Activated naive CD8-positive, alpha-beta T cell treated with anti-CD3 and anti-CD28 coated beads, Interleukin-2, amount 50 U/mL, for 16 hours (primary cell): ENCODE results near the gene LARP6.
"Not testable (repeated sequence)": the region's sequence is repeated elsewhere in the genome, so short reads cannot be mapped to it uniquely, and the experiment has no call there.

Experiments used
- DNase-seq: peaks from one replicate; pipeline ENCODE4 v3.0.0-alpha.2; 2020; ENCODE audit warnings: low read depth, low spot score

The LARP6 gene

DNA sequence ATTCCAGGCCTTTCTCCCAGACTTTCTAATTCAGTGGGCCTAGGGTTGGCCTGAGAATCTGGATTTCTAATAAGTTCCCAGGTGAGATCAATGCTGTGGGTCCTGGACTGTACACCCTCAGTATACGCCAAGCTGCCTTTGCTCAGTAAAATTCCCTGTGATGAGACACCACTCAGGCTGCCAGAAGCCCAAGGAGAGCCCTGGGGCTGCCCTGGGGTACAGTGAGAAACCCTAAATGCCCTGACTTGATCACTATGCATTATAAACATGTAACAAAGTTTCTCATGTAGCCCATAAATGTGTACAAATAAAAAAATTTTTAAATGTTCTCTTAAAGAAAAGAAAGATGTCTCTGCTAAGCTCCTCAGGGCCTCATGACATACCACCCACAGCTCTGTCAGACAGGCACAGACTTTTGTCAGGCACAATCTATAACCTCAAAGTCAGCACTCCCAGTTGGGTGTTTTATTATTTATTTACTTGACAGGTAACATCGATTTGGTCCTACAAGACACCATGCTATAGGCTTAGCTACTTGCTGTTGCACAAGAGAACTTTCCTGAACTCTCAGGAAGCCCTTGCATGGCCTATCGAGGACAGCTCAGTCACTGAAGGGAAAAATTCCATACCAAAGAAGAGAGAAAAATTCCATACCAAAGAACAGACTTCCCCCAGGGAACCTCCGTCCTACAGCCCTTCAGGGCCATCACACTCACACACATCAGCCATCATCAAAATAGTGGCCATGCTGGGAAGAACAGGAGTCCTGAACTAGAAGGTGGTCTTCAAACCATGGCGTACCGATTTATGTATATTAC lies 22.7 kb downstream of the LARP6 start:
- DNase-seq, result no peak

DNA sequence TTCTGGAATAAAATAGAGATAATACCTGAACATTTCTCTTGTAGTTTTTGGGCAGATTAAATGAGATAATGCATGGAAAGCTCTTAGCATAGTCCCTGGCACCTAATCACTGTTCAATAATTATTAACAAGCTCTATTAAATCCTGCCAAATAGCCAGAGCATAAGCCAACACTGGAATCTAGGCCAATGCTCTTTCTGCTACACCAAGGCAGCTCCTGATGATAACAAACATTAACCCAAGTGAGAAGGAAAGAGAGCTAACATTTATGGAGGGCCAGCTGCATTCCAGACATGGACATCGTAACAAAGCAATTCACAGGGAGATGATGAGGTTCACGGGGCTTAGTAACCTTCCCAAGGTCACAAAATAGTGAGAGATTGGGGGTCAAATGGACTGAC lies 23.3 kb downstream of the LARP6 start:
- no peak for DNase-seq

DNA sequence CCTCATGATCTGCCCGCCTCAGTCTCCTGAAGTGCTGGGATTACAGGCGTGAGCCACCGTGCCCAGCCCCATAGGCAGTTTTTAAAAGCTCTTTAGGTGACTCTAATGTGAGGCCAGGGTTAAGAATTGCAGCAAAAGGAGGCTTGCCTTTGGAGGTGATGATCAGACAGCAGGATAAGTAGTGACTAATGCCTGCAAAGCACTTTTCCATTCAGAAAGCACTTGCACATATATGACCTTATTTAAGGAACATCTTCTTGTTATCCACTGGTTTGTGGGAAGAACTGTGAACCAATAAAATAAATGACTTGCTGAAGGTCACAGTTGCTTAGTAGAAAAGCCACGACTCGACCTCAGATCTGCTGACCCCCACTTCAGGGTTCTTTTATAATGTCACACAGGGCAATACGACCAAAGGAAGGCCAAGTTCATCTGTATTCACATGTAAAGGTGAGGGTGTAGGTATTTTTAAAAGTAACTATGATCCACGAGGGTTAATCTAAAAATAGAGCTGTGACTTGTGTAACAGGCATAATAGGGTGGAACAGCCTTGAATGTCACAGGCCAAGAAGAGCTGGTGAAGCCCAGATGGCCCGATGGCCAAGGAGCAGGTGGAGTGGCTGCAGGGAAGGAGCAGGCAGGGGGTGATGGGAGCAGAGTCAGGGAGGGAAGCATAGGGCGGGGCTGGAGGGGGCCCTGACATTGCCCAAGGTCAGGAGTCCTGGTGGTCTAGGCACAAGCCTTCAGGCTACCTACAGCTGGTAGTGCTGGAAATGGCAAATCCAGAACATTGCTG lies 24.4 kb downstream of the LARP6 start:
- DNase-seq, result no peak

DNA sequence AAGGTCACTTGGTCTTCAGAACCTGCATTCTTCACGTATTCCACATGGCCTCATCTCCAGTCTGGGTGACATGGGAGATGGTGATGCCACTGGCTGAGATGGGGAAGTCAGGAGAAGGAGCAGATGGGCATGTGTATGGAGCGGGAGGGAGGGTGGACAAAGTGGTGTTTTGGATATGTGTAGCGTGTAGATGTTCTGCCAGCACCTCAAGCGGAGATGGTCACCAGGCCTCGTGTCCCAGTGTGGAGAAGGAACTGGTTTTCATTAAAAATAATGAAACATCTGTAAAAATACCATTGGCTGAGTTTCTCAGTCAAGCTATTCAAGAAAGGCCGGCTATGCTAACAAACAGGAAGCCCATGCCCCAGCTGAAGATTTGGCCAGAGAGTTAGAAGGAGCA lies 26.2 kb downstream of the LARP6 start:
- no peak for DNase-seq

DNA sequence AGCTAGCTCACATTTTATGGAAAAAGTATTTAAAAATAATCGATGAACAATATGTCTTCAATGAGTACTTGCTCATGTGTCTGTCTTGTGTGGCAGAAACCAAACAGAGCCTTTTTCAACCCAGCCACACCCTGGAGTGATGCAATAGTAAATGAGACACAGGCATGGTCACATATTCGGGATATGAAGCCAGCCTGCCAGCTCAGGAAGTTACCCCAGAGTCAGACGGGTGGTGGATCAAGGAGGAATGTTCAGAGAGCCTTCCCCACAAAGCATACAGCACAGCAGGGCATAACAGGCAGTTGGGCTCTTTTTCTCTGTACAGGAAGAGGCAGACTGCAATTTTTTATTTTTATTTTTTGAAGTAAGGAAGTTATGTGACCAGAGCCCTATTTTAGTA lies 27.3 kb downstream of the LARP6 start:
- no peak for DNase-seq

DNA sequence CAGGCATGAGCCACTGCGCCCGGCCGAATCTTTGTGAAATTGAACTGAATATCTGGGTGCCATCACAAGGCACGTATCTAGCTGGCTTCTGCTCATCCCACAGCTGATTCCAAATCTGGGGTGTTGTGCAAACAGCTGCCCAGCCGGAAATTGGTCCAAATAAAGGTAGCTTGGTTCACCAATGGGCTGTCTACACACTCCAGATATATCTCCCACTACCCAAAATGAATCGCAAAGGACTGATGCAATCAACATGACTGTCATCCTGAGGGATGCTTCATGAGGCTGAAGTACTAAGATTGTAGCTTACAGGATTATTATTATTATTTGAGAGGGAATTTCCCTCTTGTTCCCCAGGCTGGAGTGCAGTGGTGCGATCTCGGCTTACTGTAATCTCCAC lies 28.1 kb downstream of the LARP6 start:
- no peak for DNase-seq

DNA sequence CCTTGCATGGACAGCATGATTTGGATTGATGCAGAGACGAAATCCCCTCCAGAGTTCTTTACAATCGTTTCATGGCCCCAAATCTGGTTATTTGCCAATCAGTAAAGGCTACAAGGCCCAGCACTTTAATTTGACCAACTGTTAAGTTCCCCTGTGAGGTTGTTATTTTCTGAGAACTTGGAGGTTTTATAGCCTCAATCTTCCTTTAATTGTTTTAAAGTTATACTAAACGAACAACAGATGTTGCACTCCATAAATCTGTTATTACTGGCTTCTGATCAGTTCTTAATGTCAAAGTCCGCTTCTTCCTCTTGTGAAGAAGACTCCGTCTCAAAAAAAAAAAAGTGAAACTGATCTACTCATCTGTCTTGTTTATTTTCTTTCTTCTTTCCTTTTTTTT lies 30.8 kb downstream of the LARP6 start:
- no peak for DNase-seq

DNA sequence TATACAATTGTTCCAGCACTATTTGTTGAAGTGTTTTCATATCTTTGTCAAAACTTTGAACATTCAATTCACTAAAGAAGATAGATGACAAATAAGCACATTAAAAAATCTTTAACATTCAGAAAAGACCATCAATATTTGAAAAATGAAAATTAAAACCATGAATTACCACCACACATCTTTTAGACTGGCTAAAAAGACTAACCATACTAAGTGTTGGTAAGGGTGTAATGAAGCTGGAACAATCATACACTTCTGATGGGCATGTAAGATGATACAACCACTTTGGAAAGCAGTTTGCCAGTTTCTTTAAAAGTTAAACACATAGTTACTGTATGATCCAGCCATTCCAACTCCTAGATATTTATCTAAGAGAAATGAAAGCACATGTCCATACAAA lies 33.7 kb downstream of the LARP6 start:
- DNase-seq, result no peak

DNA sequence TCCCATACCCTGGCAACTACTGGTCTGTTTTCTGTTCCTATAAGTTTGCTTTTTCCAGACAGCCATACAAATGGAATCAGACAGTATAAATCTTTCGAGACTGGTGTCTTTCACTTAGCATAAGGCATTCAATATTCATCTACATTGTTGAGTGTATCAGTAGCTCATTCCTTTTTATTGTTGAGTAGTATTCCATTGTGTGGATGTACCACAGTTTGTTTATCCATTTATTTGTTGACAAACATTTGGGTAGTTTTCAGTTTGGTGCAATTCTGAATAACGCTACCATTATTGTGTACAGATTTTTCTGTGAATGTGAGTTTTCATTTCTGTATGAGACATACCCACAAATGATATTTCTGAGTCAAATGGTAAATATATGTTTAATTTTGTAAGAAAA lies 35.4 kb downstream of the LARP6 start:
- DNase-seq, result no peak

DNA sequence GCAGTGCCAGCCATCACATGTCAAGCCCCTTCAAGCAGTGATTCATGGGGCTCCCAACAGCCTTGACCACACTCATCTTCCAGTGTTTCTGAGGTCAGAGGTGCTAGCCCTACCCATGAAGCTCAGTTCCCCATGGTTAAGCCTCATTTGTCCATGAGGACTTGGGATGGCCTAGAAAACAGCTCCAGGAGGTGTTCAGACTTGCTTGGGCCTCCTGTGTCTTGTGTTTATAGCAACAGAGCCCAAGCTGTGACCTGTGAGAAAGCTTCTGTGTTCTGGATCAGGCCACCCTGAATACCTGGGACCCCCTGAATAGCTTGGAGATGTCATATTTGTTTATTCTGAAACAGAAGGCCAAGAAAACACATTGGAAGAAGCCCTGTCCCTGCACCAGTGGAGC lies 36.7 kb downstream of the LARP6 start:
- no peak for DNase-seq

DNA sequence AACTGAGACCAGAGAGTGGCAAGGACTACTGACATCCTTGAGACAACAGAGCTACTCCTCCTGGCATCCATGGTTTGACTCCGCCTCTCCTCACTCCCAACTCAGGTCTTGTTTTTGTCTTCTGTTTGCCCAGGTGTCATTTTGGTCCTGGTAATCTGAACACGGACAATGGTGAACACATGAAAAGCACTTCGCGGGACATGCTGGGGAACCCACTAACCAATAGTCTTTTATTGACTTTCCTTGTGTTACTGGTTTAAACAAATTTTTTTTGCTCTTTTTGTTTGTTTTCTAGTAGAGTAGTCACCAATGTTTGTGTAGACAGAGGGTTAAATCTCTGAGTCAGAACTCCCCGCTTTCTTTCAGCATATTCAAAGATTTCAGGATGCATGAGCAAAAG lies 38.4 kb downstream of the LARP6 start:
- no peak for DNase-seq

DNA sequence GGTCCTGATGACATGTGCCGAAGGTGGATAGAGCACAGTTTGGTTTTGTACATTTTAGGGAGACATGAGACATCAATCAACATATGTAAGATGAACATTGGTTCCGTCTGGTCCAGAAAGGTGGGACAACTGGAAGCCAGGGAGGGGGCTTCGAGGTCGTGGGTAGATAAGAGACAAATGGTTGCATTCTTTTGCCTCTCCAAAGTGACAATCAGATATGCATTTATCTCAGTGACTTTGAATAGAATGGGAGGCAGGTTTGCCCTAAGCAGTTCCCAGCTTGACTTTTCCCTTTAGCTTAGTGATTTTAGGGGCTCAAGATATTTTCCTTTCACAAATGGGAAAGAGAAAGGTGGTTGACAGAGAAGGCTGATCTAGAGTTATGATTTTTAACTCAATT lies 38.9 kb downstream of the LARP6 start:
- not testable (repeated sequence) for DNase-seq

DNA sequence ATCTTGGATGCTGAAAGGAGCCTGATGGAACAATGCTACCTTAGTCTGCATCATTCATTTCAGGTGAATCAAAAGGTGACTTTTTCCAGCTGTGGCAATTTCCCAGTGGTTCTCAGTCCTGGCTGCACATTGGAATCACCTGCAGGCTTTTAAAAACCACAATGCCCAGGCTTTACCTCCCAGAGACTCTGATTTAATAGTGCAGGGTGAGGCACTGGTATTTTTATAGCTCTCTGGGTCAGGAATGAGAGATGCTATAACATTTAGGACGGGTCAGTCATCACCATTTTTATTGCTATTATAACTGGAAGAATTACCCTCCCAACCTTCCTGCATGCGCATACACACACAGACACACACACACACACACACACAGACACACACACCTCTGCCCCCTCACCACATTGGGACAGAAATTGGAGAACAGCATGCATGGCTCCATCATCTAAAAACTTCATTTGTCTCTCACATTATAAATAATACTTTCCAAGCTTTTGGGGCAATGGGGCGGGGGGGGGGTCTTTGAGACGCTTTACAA lies 41.1 kb downstream of the LARP6 start:
- DNase-seq, result no peak

DNA sequence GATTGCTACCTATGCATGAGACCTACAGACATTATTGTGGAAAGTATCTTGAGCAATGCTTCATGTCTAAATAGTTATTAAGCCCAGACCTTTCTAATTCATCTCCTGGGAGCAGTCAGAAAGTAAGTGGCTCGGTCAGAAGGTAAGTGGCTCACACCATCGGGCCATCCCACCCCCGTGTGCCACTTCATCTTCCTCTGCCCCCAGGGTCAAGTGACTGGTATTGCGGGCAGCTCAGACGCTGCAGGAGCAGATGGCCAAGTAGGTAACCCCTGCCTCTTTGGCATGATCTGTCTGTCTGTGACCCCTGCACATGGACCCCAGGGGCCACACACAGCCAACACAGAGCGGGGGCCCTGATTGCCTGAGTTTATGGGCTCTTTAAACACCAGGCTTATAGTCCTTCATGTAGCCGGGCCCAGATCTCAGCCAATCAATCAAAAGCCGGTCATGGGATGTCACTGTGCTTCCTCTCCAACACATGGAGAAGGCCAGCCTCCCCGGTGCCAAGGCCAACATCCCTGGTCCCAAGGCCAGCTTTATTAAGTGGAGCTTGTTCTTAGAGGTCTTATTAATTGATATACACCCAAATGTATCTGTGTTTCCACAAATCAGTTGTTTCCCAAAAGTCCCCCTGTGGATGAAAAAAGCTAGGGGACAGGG lies 42.9 kb downstream of the LARP6 start:
- no peak for DNase-seq

DNA sequence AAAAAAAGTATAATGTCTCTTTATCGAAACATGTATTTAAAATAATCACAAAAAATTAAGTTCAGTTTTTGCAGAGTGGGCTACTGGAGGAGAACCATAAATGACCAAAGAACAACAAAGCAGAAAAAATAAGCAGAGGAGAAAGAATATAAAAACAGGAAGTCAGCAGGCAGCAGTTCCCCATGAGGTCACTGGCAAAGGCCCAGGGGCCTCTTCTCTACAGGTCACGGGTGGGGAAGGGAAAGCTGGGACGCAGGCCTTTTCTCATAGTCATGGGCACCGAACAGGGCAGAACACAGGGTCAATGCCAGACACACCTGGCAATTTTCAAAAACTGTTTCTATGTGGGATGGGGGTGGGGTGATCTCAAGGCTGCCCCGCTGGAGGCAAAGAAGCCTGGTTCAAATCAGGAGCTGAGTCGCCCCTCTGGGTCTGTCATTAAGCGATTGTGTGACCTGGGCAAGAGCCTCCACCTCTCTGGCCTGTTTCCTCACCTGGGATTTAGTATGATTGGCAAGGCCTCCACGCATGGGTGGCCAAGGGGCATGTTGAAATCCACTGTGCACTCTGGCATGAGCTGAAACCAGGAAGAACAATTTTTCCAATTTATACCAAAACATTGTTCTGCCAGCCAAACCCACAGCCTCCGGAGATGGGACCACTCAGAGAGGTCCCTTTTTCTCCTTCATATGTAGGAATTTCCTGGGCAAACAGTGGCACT lies 46.8 kb downstream of the LARP6 start:
- no peak for DNase-seq

DNA sequence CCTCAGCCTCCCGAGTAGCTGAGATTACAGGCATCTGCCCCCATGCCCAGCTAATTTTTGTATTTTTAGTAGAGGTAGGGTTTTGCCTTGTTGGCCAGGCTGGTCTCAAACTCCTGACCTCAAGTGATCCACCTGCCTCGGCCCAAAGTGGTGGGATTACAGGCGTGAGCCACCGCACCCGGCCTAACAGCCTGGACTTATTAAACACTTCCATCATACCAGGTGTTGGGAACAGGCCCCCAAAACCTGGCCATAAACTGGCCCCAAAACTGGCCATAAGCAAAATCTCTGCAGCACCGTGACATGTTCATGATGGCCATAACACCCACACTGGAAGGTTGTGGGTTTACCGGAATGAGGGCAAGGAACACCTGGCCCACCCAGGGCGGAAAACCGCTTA lies 49.6 kb downstream of the LARP6 start:
- DNase-seq, result not testable (repeated sequence)

DNA sequence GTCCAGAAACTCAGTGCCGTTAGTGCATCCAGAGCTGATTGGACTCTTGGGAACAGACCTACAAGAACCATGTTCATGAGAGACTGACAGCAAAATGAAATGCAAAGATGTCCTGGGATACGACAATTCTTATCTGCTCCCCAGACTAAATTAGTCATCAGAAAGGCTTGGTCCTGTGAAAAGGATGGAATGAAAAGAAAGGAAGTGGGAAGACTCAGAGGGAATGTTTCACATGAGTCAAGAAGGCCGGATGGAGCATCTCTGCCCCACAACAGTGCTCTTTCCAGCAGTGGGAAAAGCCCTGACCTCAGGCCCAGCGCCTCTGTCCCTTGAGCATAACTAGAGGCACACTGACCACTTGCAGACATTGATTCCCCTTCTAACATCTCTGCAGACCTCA lies 51.3 kb downstream of the LARP6 start:
- DNase-seq, result no peak

DNA sequence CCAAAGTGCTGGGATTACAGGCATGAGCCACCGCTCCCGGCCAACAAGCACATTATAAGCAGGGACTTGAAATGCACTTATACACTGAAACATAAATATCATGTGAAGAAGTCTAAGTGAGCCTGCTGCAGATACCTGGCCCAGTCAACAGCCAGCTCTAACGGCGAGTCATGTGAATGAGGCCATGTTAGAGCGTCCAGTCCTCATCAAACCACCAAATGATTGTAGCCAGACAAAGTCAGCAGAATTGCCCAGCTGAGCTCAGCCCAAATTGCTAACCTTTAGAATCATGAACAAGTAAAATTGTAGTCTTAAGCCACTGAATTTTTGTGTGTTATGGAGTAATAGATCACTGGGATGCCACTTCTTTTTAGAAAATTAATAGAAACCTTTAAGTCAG lies 52.8 kb downstream of the LARP6 start:
- no peak for DNase-seq

DNA sequence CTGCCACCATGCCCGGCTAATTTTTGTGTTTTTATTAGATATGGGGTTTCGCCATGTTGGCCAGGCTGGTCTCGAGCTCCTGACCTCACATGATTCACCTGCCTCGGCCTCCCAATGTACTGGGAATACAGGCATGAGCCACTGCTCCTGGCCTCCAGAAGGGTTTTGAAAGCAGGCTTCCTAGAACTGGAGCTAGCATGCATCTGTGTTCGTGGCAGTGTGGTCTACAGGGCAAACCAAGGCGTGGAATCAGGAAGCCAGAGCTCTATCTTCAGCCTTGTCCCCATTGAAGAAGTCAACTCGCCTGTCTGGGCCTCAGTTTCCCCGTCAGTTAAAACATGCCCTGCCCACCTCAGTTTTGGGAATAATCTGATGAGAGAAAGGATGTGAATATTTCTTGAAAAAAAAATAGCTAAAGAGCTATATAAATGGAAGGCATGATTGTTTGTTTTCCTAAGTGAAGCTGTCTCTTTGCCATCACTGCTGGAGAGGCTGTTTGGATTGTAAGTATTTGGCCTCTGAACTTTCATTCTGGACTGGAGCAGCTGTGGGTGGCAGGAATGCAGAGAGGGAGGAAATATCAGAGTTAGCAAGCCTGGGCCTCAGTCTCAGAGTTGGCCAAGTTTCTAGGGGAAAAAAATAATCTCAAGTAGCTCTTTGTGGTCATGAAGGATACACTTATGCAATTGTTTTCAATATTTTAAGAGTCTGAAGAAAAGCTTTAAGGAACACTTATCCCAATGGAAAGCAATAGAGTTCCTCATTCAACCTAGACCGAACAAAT lies 54.1 kb downstream of the LARP6 start:
- no peak for DNase-seq

DNA sequence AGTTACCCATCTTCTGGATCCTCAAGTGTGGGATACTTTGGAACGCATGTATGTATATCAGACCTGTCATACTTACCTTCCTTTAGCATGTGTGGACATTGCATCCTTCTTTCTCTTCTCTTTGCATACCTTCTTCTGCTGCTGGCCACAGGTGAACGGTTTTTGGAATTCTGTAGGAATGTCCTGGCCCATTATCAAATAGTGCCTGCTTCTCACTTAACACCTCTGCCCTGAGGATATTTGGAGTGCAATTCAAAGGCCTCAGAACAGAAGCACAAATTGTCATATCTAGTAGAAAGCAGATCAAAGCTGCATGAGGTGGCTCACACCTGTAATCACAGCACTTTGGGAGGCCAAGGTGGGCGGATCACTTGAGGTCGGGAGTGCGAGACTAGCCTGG lies 56.5 kb downstream of the LARP6 start:
- no peak for DNase-seq
